Measurements from ENCODE around the gene PDLIM1. TPM values are rescaled to one million over a fixed set of nuclear protein-coding genes. Genes with fewer than 3 reads are reported as not detected.

PDLIM1 gene
- total and polyA plus RNA-seq, 2 of the 13 experiments (the other 11 are each of a cell fraction or from before 2014, with no cell fraction given) = 119 to 123 TPM

DNA sequence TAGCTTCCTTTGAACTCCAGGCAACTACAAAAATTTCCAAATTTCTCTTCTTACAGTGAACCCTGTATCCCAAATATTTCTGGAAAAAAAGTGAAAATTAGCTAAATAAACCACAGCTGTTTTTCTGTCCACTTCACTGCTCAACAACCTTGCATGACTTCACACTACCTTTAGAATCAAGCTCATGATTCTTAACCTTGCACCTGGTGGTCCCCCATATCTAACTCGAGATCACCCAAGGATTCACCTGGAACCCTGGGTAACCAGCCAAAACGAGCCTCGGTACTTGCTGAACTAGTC is 47.5 kb downstream of the PDLIM1 start (continued):
- TF ChIP-seq ZNF432 (CRISPR knock-in tag; IDR thresholded peaks at IDR 0.05; ENCODE audit: borderline replicate concordance) = no peak
- no peak for TF ChIP-seq ZNF7 (CRISPR knock-in tag; IDR thresholded peaks at IDR 0.05)
- TF ChIP-seq, protein P1, sequence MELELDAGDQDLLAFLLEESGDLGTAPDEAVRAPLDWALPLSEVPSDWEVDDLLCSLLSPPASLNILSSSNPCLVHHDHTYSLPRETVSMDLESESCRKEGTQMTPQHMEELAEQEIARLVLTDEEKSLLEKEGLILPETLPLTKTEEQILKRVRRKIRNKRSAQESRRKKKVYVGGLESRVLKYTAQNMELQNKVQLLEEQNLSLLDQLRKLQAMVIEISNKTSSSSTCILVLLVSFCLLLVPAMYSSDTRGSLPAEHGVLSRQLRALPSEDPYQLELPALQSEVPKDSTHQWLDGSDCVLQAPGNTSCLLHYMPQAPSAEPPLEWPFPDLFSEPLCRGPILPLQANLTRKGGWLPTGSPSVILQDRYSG (CRISPR knock-in tag; IDR thresholded peaks at IDR 0.05) = no peak
- TF ChIP-seq MEIS1 (CRISPR knock-in tag; IDR thresholded peaks at IDR 0.05; ENCODE audit: borderline replicate concordance) = no peak
- no peak for TF ChIP-seq SAP130 (CRISPR knock-in tag; IDR thresholded peaks at IDR 0.05; ENCODE audit: low read depth)
- no peak for TF ChIP-seq ZFP82 (CRISPR knock-in tag; IDR thresholded peaks at IDR 0.05; ENCODE audit: borderline replicate concordance)
- no peak for TF ChIP-seq ONECUT2 (CRISPR knock-in tag; IDR thresholded peaks at IDR 0.05)
- TF ChIP-seq FOSL2 (CRISPR knock-in tag; IDR thresholded peaks at IDR 0.05) = no peak
- no peak for TF ChIP-seq ZNF256 (CRISPR knock-in tag; conservative IDR thresholded peaks at IDR 0.05)
- TF ChIP-seq ZFP36 (IDR thresholded peaks at IDR 0.05; ENCODE audit: borderline replicate concordance, low read depth, low read length, partially characterized antibody) = no peak
- TF ChIP-seq AKAP8 (CRISPR knock-in tag; IDR thresholded peaks at IDR 0.05) = no peak
- no peak for TF ChIP-seq DMAP1 (CRISPR knock-in tag; IDR thresholded peaks at IDR 0.05)
- TF ChIP-seq, protein P2, sequence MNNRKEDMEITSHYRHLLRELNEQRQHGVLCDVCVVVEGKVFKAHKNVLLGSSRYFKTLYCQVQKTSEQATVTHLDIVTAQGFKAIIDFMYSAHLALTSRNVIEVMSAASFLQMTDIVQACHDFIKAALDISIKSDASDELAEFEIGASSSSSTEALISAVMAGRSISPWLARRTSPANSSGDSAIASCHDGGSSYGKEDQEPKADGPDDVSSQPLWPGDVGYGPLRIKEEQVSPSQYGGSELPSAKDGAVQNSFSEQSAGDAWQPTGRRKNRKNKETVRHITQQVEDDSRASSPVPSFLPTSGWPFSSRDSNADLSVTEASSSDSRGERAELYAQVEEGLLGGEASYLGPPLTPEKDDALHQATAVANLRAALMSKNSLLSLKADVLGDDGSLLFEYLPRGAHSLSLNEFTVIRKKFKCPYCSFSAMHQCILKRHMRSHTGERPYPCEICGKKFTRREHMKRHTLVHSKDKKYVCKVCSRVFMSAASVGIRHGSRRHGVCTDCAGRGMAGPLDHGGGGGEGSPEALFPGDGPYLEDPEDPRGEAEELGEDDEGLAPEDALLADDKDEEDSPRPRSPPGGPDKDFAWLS (CRISPR knock-in tag; IDR thresholded peaks at IDR 0.05; ENCODE audit: borderline replicate concordance) = no peak
- TF ChIP-seq, protein P3, sequence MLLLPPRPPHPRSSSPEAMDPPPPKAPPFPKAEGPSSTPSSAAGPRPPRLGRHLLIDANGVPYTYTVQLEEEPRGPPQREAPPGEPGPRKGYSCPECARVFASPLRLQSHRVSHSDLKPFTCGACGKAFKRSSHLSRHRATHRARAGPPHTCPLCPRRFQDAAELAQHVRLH (CRISPR knock-in tag; IDR thresholded peaks at IDR 0.05; ENCODE audit: borderline replicate concordance, low read depth) = no peak
